Measurements from ENCODE around the gene ALOX12B.
"Not testable (repeated sequence)": the region's sequence is repeated elsewhere in the genome, so short reads cannot be mapped to it uniquely, and the experiment has no call there.

Gene ALOX12B

GRCh38 chr17:8063761-8064534, 23.6 kb downstream of the ALOX12B start:
- DNase-seq = no peak

GRCh38 chr17:8062807-8063483, 24.6 kb downstream of the ALOX12B start:
- no peak for DNase-seq

- DNase-seq = no peak
Observed at GRCh38 chr17:8062435-8062806, 25.1 kb downstream of the ALOX12B start.

- DNase-seq = not testable (repeated sequence)
Observed at GRCh38 chr17:8061851-8062250, 25.7 kb downstream of the ALOX12B start.

- peak; percentile 53 to 74 for DNase-seq
Observed at GRCh38 chr17:8060274-8060673, 27.2 kb downstream of the ALOX12B start.

- DNase-seq = no peak
Observed at GRCh38 chr17:8059131-8059530, 28.4 kb downstream of the ALOX12B start.

- DNase-seq = peak; percentile 48 to 58
Observed at GRCh38 chr17:8057691-8058114, 29.8 kb downstream of the ALOX12B start.

- DNase-seq = no peak
Observed at GRCh38 chr17:8056976-8057625, 30.4 kb downstream of the ALOX12B start.

GRCh38 chr17:8056232-8056975, 31.1 kb downstream of the ALOX12B start:
- no peak for DNase-seq

- DNase-seq = no peak
Observed at GRCh38 chr17:8055851-8056231, 31.7 kb downstream of the ALOX12B start.

- no peak for DNase-seq
Observed at GRCh38 chr17:8053600-8053999, 33.9 kb downstream of the ALOX12B start.

GRCh38 chr17:8052256-8053252, 35.0 kb downstream of the ALOX12B start:
- no peak for DNase-seq

GRCh38 chr17:8051831-8052230, 35.7 kb downstream of the ALOX12B start:
- DNase-seq = no peak

- DNase-seq = no peak
Observed at GRCh38 chr17:8048736-8049135, 38.8 kb downstream of the ALOX12B start.

GRCh38 chr17:8048236-8048635, 39.3 kb downstream of the ALOX12B start:
- DNase-seq = no peak

GRCh38 chr17:8047769-8048110, 39.8 kb downstream of the ALOX12B start:
- DNase-seq = no peak

GRCh38 chr17:8046929-8047768, 40.4 kb downstream of the ALOX12B start:
- no peak for DNase-seq

- DNase-seq = no peak
Observed at GRCh38 chr17:8046306-8046928, 41.1 kb downstream of the ALOX12B start.

GRCh38 chr17:8044819-8045810, 42.4 kb downstream of the ALOX12B start:
- no peak for DNase-seq

Data from activated CD4-positive, alpha-beta T cell treated with anti-CD3 and anti-CD28 coated beads for 4 hours (primary cell).